OCI-LY3 (cell line): ENCODE measurements around the gene F13A1.

Source experiments
- H2AFZ ChIP-seq: fragments of 200-600, 300-600 bp; shearing (Covaris generic); 2 replicates; pipeline ENCODE4 v1.6.0; 2014; ENCODE audit warnings: antibody characterized with exemption, low read depth, low read length
- H3K27ac ChIP-seq: fragments of 200-600, 300-600 bp; sonication (generic); 2 replicates; pipeline ENCODE4 v1.5.1; 2014; ENCODE audit warnings: mild to moderate bottlenecking, low read length, moderate library complexity, mixed read lengths
- H3K27me3 ChIP-seq: fragments of 200-600, 300-600 bp; sonication (generic); 2 replicates; pipeline ENCODE4 v1.6.1; 2014; ENCODE audit warnings: low read depth, low read length, mixed read lengths
- H3K36me3 ChIP-seq: fragments of 200-600, 300-600 bp; sonication (generic); replicated peaks from 2 replicates; pipeline ENCODE3; 2014; ENCODE audit warnings: low read depth, low read length, mixed read lengths
- H3K4me1 ChIP-seq: fragments of 300-600, 200-600 bp; sonication (generic); 2 replicates; pipeline ENCODE4 v1.6.1; 2014; ENCODE audit warnings: low read length, mixed read lengths
- H3K4me2 ChIP-seq: fragments of 200-600, 300-600 bp; sonication (generic); 2 replicates; pipeline ENCODE4 v1.6.1; 2014; ENCODE audit warnings: low read length, mixed read lengths
- H3K4me3 ChIP-seq: fragments of 300-600, 200-600 bp; sonication (generic); 2 replicates; pipeline ENCODE4 v1.5.1; 2014; ENCODE audit warnings: antibody characterized with exemption, mild to moderate bottlenecking, low read length, moderate library complexity
- H3K79me2 ChIP-seq: fragments of 300-600, 200-600 bp; shearing (Covaris generic); 2 replicates; pipeline ENCODE4 v1.6.1; 2014; ENCODE audit warnings: mild to moderate bottlenecking, low read length, mixed read lengths
- H3K9ac ChIP-seq: fragments of 300-600, 200-600 bp; shearing (Covaris generic); 2 replicates; pipeline ENCODE4 v1.6.0; 2014; ENCODE audit warnings: mild to moderate bottlenecking, low read length, moderate library complexity
- H3K9me3 ChIP-seq: fragments of 200-600, 300-600 bp; shearing (Covaris generic); 2 replicates; pipeline ENCODE4 v1.6.1; 2014; ENCODE audit warnings: low read length, mixed read lengths; ENCODE audit not compliant: insufficient read depth
- H4K20me1 ChIP-seq: fragments of 200-600, 300-600 bp; sonication (generic); 2 replicates; pipeline ENCODE4 v1.6.1; 2016; ENCODE audit warnings: low read length, mixed read lengths; ENCODE audit not compliant: insufficient read depth
- CTCF ChIP-seq: fragments of 200-600, 300-600 bp; sonication (generic); IDR thresholded peaks from 2 replicates; pipeline ENCODE4 v1.5.1; 2014; ENCODE audit warnings: antibody characterized with exemption, low read length, low read depth
- EZH2phosphoT487 ChIP-seq: fragments of 200-600 bp; shearing (Covaris generic); IDR thresholded peaks from 2 replicates; pipeline ENCODE4 v1.6.1; 2018; ENCODE audit warnings: antibody characterized with exemption, mixed run types, low read depth

Gene F13A1

GRCh38 chr6:6239598-6240581 lies 80.6 kb downstream of the F13A1 start:
- TF ChIP-seq CTCF: no peak
- no peak for TF ChIP-seq EZH2phosphoT487
- Histone ChIP-seq H3K4me2 (no peak overlapping the region), H4K20me1 (no peaks in the 10 kb centered on the region)

GRCh38 chr6:6236730-6237469 lies 83.6 kb downstream of the F13A1 start:
- H3K4me3 ChIP-seq: no peak overlapping the region
- no peaks in the 10 kb centered on the region for H3K36me3 ChIP-seq
- no peak overlapping the region for H3K9ac ChIP-seq
- no peak overlapping the region for H3K27ac ChIP-seq
- no peak overlapping the region for H3K4me2 ChIP-seq
- H4K20me1 ChIP-seq: no peaks in the 10 kb centered on the region
- no peak overlapping the region for H2AFZ ChIP-seq
- TF ChIP-seq CTCF: no peak
- TF ChIP-seq EZH2phosphoT487: no peak
- peaks cover 10% of the 10 kb centered on the region; the same call in 1 of the 2 replicates for H3K27me3 ChIP-seq
- no peaks in the 10 kb centered on the region for H3K9me3 ChIP-seq
- no peaks in the 10 kb centered on the region for H3K79me2 ChIP-seq
- no peaks in the 10 kb centered on the region for H3K4me1 ChIP-seq

More at GRCh38 chr6:6239598-6240581, 80.6 kb downstream of the F13A1 start:
- H3K79me2 ChIP-seq: no peaks in the 10 kb centered on the region
- H3K9ac ChIP-seq: no peak overlapping the region
- no peaks in the 10 kb centered on the region for H3K36me3 ChIP-seq
- no peak overlapping the region for H2AFZ ChIP-seq
- no peaks in the 10 kb centered on the region for H3K4me1 ChIP-seq
- peaks cover 9% of the 10 kb centered on the region; the same call in 1 of the 2 replicates for H3K27me3 ChIP-seq
- no peaks in the 10 kb centered on the region for H3K9me3 ChIP-seq
- H3K27ac ChIP-seq: no peak overlapping the region
- H3K4me3 ChIP-seq: no peak overlapping the region

- Histone ChIP-seq H3K27ac (no peak overlapping the region), H4K20me1 (no peaks in the 10 kb centered on the region), H3K36me3 (no peaks in the 10 kb centered on the region), H2AFZ (no peak overlapping the region), H3K4me3 (no peak overlapping the region), H3K9me3 (no peaks in the 10 kb centered on the region), H3K79me2 (no peaks in the 10 kb centered on the region), H3K27me3 (peaks cover 10% of the 10 kb centered on the region; the same call in 1 of the 2 replicates), H3K4me1 (no peaks in the 10 kb centered on the region), H3K4me2 (no peak overlapping the region), H3K9ac (no peak overlapping the region)
- TF ChIP-seq EZH2phosphoT487 (no peak), CTCF (no peak)
These were observed 84.7 kb downstream of the F13A1 start for GRCh38 chr6:6235786-6236185.

GRCh38 chr6:6234963-6235362 lies 85.5 kb downstream of the F13A1 start:
- no peak overlapping the region for H3K27ac ChIP-seq

More at GRCh38 chr6:6234963-6235362, 85.5 kb downstream of the F13A1 start:
- Histone ChIP-seq H4K20me1 (no peaks in the 10 kb centered on the region), H2AFZ (no peak overlapping the region), H3K79me2 (no peaks in the 10 kb centered on the region), H3K4me2 (no peak overlapping the region), H3K36me3 (no peaks in the 10 kb centered on the region), H3K4me1 (no peaks in the 10 kb centered on the region), H3K4me3 (no peak overlapping the region), H3K9me3 (no peaks in the 10 kb centered on the region), H3K9ac (no peak overlapping the region), H3K27me3 (peaks cover 10% of the 10 kb centered on the region; the same call in 1 of the 2 replicates)
- TF ChIP-seq EZH2phosphoT487 (no peak), CTCF (no peak)
